ENCODE measurements around the gene LPP. TPM values are rescaled to one million over a fixed set of nuclear protein-coding genes. Genes with fewer than 3 reads are reported as not detected.
A peak's percentile ranks its signal among the peaks of the same experiment; 100 is the strongest.

Gene LPP
- total RNA-seq, 3 donors from 2014 or later (not counting 1 experiment from before 2014, with no cell fraction given): 137 to 163 (median 149) TPM

DNA sequence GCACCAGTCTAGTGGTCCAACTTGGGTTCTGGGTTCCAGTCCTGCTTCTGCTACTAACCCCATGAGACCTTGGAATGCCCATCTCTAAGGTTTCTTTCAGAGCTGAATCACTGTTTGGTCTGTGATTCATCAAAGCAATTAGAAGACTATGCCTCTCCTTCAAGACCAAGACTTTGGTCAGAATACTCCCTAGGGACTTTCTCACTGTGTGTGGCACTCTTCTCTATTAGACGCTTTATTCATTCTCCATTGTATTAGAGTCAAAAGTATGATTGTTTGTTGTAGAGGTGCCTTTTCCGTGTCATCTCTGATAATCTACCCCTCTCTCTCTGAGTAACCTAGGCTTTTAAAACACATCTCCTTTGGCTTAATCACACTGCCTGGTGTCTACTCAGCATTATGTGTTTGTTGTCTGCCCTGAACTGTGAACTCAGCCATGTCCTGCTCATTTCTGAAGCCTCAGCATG lies 90.5 kb downstream of the LPP start:
- WGBS (ENCODE audit: insufficient coverage): 100% methylated on average over 1 of the region's 2 CpGs
- H3K4me3 ChIP-seq (ENCODE audit: low read length): no peak overlapping the region
- no peaks in the 10 kb centered on the region for H3K27me3 Mint-ChIP-seq (ENCODE audit: low read depth in 2 of 2)
- no peak for DNase-seq
- H3K27ac Mint-ChIP-seq: peak overlapping the region in 1 of 2 donors; percentile 7
- ATAC-seq: no peak
- peaks cover 33 to 45% of the 10 kb centered on the region in 2 donors for H3K4me1 Mint-ChIP-seq
- no peaks in the 10 kb centered on the region for H3K36me3 Mint-ChIP-seq
- intact Hi-C loops (cut with micrococcal nuclease): no loop called here
- TF ChIP-seq, protein P1, sequence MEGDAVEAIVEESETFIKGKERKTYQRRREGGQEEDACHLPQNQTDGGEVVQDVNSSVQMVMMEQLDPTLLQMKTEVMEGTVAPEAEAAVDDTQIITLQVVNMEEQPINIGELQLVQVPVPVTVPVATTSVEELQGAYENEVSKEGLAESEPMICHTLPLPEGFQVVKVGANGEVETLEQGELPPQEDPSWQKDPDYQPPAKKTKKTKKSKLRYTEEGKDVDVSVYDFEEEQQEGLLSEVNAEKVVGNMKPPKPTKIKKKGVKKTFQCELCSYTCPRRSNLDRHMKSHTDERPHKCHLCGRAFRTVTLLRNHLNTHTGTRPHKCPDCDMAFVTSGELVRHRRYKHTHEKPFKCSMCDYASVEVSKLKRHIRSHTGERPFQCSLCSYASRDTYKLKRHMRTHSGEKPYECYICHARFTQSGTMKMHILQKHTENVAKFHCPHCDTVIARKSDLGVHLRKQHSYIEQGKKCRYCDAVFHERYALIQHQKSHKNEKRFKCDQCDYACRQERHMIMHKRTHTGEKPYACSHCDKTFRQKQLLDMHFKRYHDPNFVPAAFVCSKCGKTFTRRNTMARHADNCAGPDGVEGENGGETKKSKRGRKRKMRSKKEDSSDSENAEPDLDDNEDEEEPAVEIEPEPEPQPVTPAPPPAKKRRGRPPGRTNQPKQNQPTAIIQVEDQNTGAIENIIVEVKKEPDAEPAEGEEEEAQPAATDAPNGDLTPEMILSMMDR (IDR thresholded peaks at IDR 0.05): no peak
- no peak overlapping the region for H3K27ac ChIP-seq (ENCODE audit: low read length)
- H3K4me3 Mint-ChIP-seq: no peak overlapping the region
- H3K27me3 ChIP-seq (ENCODE audit: control insufficient read depth, insufficient read depth, low read length): no peaks in the 10 kb centered on the region
- no peaks in the 10 kb centered on the region for H3K9me3 Mint-ChIP-seq
- H3K36me3 ChIP-seq (ENCODE audit: control insufficient read depth, insufficient read depth, low read length): peaks cover 2% of the 10 kb centered on the region
- H3K9me3 ChIP-seq (ENCODE audit: control insufficient read depth, insufficient read depth, low read length): no peaks in the 10 kb centered on the region
- H3K4me1 ChIP-seq (ENCODE audit: control insufficient read depth, insufficient read depth, low read length): no peaks in the 10 kb centered on the region

GRCh38 chr3:188246905-188247304 lies 92.9 kb downstream of the LPP start:
- Mint-ChIP-seq H3K27ac (no peak overlapping the region), H3K4me1 (peaks cover 28 to 43% of the 10 kb centered on the region in 2 donors), H3K36me3 (no peaks in the 10 kb centered on the region), H3K27me3 (ENCODE audit: low read depth in 2 of 2) (no peaks in the 10 kb centered on the region), H3K4me3 (no peak overlapping the region), H3K9me3 (no peaks in the 10 kb centered on the region)
- H3K36me3 ChIP-seq (ENCODE audit: control insufficient read depth, insufficient read depth, low read length): no peaks in the 10 kb centered on the region
- intact Hi-C loops (cut with micrococcal nuclease): no loop called here
- H3K27me3 ChIP-seq (ENCODE audit: control insufficient read depth, insufficient read depth, low read length): no peaks in the 10 kb centered on the region
- H3K4me1 ChIP-seq (ENCODE audit: control insufficient read depth, insufficient read depth, low read length): no peaks in the 10 kb centered on the region
- no peak overlapping the region for H3K27ac ChIP-seq (ENCODE audit: low read length)
- 94% methylated on average over 2 of the region's 2 CpGs for WGBS (ENCODE audit: insufficient coverage)
- H3K4me3 ChIP-seq (ENCODE audit: low read length): no peak overlapping the region
- ATAC-seq (no peak), DNase-seq (no peak)
- H3K9me3 ChIP-seq (ENCODE audit: control insufficient read depth, insufficient read depth, low read length): no peaks in the 10 kb centered on the region
- TF ChIP-seq, protein P1 (IDR thresholded peaks at IDR 0.05): no peak

DNA sequence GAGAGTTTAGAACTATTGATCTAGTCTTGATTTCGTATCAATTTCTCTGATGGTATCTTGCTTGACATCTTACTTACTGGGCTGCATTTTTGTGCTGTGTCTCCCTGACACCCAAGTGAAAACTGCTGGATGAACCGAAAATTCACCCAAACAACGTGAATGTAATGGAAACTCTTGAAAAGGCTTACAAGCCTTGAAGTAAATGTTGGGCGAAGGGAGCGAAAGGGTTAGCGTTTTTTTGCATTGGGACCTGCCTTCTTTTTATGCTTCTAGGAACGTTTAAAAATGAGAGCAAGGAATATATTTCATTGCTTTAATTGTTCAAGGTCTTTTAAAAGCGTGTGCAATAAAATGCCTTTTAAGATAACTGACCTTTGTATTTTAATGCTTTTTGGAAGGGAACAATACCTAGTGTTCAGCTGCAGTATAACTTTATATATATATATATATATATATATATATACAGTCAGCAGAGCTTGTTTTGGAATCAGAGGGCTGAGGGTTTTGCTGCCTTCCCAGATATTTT lies 94.1 kb downstream of the LPP start:
- intact Hi-C loops (cut with micrococcal nuclease): no loop called here
- Histone ChIP-seq H3K27ac (ENCODE audit: low read length) (no peak overlapping the region), H3K27me3 (ENCODE audit: control insufficient read depth, insufficient read depth, low read length) (no peaks in the 10 kb centered on the region), H3K36me3 (ENCODE audit: control insufficient read depth, insufficient read depth, low read length) (no peaks in the 10 kb centered on the region), H3K4me1 (ENCODE audit: control insufficient read depth, insufficient read depth, low read length) (no peaks in the 10 kb centered on the region), H3K9me3 (ENCODE audit: control insufficient read depth, insufficient read depth, low read length) (no peaks in the 10 kb centered on the region), H3K4me3 (ENCODE audit: low read length) (no peak overlapping the region)
- Mint-ChIP-seq H3K27ac (no peak overlapping the region), H3K27me3 (ENCODE audit: low read depth in 2 of 2) (no peaks in the 10 kb centered on the region), H3K9me3 (no peaks in the 10 kb centered on the region), H3K4me1 (peaks cover 29 to 36% of the 10 kb centered on the region in 2 donors), H3K4me3 (no peak overlapping the region), H3K36me3 (no peaks in the 10 kb centered on the region)
- WGBS (ENCODE audit: insufficient coverage): 81% methylated on average over 8 of the region's 8 CpGs
- DNase-seq: no peak
- TF ChIP-seq, protein P1 (IDR thresholded peaks at IDR 0.05): no peak
- no peak for ATAC-seq
